Measurements from ENCODE around the gene ECI1.
"Not testable (repeated sequence)": the region's sequence is repeated elsewhere in the genome, so short reads cannot be mapped to it uniquely, and the experiment has no call there.

Gene ECI1

GRCh38 chr16:2280461-2280860, 29.1 kb upstream of the ECI1 start:
- FAIRE-seq (no peak), DNase-seq (ENCODE audit: low spot score) (no peak)

DNA sequence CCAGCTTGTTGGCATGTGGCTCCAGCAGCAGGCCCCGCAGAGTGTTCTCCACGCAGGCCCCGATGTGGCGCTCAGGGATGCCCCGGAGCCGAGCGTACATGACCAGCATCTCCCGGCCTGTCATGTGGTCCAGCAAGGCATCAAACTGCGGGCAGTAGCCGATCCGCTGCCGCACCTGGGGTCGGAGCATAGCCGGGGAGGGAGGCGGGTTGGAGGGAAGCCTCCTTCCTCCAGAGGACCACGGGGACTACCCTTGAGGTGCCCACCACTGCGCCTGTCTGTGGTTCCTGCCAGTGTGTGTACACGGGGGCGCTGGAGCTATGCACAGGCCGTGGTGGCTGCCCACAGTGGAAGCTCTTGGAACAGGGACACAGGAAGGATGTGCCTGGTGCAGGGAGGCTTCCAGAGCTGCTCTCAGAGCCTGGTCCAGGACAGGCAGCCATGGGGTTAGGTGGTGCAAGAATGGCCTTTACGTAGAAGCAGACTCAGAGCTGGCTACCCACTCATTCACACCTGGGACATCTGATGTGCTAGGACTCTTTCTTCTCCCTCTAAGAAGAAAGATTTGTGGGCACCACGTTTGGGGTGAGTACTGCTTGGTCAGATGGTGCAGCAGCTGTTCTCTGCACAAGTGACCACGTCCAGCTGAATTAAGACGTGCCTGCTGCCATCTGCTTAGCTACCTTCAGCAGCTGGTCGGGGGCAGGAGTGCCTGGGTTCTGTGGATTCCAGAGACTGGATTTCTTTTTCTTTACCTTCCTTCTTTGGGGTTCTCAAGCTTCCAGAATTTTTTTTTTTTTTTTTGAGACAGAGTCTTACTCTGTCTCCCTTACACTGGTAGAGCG, 27.8 kb upstream of the ECI1 start:
- no peak for DNase-seq (ENCODE audit: low spot score)
- FAIRE-seq: no peak

DNA sequence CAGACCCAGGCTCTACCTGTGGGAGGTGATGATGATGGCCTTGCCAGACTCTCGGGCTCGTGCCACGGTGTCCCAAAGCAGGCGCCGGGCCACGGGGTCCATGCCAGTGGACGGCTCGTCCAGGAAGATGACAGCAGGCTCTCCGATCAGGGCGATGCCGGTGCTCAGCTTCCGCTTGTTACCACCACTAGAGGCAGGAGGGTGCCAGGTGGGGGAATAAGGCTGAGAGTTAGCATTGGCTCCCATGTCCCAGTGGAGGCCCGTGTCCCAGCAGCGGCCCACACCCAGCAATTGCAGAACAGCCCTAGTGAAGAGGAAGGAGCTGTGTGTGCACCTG, 26.9 kb upstream of the ECI1 start:
- FAIRE-seq: no peak

DNA sequence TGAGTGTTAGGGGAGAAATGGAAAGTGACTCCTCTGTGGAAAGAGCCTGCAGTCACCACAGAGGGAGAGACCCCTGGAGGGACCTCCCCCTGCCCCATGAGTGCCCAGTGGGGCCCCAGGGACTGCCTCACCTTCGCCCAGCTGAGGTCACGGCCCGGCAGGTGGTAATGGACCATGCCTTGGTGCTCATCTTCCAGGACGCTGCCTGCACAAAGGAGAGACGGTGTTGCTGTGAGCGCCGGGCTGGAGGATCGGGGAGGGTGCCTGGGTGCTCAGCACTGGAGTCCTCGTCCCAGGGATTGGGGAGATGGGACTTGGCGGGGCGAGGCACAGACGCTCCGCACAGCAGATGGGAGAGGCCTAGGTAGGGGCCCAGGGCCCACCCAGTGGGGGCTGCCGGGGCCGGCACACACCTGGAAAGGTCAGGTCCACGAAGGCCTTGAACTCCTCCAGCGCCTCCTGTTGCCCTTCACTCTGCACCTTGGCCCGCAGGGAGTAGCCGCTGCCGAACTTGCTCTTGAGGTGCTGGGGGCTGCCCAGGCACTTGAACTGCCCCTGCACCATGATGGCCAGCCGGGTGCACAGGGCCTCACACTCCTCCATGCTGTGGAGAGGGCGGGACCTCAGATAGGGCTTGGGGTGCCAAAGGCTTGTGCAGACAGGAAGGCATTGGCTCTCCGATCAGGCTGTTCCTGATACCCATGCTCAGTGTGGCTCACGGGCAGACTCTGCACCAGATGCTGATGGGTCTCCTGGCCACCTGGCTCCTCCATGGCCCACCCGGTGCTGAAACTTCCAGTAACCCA, 26.3 kb upstream of the ECI1 start:
- DNase-seq (ENCODE audit: low spot score) (no peak), FAIRE-seq (no peak)

More for the DNA sequence above, 26.9 kb upstream of the ECI1 start:
- DNase-seq (ENCODE audit: low spot score): no peak

GRCh38 chr16:2276368-2277195, 25.2 kb upstream of the ECI1 start:
- FAIRE-seq: no peak
- no peak for DNase-seq (ENCODE audit: low spot score)

GRCh38 chr16:2275476-2276367, 24.3 kb upstream of the ECI1 start:
- DNase-seq (ENCODE audit: low spot score) (no peak), FAIRE-seq (no peak)

GRCh38 chr16:2273931-2274330, 22.5 kb upstream of the ECI1 start:
- FAIRE-seq (no peak), DNase-seq (ENCODE audit: low spot score) (no peak)

- no peak for DNase-seq (ENCODE audit: low spot score)
- no peak for FAIRE-seq
These were observed 22.1 kb upstream of the ECI1 start for GRCh38 chr16:2273484-2273883.

GRCh38 chr16:2271848-2272461, 20.6 kb upstream of the ECI1 start:
- DNase-seq (ENCODE audit: low spot score) (no peak), FAIRE-seq (no peak)

DNA sequence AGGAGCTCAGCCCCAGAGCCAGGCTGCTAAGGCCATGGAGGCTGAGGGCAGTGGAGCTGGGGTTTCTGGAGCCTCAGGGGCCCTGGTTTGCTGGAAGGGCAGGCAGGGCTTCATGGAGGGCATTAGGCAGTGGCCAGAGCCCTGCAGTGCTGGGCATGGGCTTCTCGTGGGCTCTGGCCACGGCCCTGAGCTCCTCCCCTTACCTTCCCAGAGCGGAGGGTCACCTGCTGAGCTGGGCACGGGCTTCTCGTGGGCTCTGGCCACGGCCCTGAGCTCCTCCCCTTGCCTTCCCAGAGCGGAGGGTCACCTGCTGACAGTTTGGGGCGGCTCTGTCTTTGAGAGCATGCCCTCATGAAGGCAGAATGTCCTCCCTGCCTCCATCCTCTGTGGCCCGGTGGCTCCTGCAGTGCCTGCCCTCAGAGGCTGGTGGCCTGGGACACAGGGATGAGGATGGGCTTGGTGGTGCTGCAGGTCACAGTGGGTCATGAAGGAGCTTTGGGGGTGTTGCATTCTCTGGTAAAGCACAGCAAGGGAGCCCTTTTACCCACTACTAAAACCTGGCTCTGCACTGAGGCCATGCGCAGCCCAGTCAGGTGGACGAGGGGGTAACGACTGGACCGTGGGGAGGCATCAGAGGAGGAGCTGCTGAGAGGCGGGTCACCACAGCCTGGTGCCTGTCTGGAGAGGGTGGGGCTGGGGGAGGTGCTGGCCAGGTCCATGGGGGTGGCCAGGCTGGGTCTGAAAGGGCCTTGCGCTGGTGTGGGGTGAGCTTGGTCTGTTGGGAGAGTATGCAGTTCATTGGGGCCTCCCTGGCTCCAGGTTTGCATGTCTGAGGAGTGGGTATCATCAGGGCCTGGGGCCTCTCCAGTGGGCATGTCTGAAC, 19.4 kb upstream of the ECI1 start:
- DNase-seq (ENCODE audit: low spot score): no peak
- FAIRE-seq: no peak

DNA sequence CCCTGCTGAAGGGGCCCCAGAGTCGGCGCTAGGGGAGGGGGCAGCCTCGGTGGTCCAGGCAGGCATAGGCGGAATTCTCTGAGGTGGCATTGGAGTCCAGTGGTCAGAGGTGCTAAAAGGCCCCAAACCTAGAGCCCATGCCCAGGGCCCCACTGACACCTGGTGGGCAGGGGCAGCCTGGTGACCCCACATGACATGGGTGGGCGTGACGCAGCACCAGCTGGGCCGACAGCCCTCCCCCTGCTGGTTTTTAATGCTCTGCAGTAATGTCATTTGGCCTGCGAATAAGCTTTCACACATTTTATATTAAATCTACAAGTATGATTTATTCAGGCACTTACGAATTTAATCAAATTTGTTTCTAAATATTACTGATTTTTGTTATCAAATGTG, 18.7 kb upstream of the ECI1 start:
- DNase-seq (ENCODE audit: low spot score): no peak
- FAIRE-seq: no peak

DNA sequence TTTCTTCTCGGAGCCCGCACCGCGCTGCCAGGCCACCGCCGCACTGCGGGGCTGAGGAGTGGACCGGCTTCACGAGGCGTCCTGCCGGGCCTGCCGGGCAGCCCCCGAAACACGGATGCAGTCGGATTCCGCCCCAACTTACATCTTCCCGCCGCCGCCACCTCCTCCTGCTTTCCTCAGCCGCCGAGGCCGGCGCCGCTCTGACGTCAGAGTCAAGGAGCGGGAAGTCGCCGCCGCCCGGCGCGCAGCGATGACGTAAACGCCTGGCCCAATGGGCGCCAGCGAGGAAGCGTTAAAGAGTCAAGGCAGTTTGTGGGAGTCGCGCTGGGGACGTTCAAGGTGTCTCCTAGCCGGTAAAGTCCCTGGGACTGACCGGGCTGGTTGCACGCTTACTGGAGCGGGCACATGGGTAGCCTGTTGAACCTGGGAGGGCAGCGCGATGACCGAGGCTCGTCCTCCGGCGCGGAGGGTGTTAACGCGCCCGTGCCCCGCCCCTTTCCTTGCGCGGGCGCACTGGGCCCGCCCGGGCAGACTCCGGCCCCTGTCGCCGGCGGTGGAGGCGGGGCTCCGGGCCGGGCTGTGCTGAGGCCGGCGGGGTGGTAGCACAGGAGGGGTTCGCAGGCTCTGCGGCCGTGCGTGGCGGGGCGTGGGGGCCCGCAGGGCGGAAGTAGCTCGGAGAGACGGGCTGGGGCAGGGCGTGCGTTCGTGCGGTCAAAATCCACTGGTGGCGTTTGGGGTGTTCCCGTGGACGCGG, 16.7 kb upstream of the ECI1 start, which contains the start of gene RNPS1:
RNPS1 (minus strand) TSS at position 214 of the 754 bp plus-strand sequence. CDS start 3,483 bp downstream, outside the sequence.
- FAIRE-seq (no peak), DNase-seq (ENCODE audit: low spot score) (peak; percentile 76)

GRCh38 chr16:2267505-2267912, 16.1 kb upstream of the ECI1 start:
- FAIRE-seq; DNase-seq (ENCODE audit: low spot score): not testable (repeated sequence)

DNA sequence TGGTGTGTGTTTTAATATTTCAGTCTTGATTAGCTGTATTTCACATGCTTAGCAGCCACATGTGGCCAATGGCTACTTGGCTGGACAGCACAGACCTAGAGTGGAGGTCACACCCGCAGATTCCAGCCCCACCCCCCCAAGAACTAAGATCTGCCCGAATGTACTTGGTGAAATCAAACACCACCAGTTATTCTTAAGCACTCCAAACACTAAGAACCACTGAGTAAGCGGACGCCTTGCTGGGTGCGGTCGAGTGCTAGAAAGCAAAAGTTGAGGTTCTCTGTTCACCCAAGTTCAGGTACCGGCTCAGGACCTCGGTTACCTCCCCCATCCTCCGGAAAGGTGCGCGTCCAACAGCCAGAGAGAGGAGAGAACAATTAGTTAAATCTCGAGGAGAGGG, 15.5 kb upstream of the ECI1 start:
- FAIRE-seq; DNase-seq (ENCODE audit: low spot score): not testable (repeated sequence)

DNA sequence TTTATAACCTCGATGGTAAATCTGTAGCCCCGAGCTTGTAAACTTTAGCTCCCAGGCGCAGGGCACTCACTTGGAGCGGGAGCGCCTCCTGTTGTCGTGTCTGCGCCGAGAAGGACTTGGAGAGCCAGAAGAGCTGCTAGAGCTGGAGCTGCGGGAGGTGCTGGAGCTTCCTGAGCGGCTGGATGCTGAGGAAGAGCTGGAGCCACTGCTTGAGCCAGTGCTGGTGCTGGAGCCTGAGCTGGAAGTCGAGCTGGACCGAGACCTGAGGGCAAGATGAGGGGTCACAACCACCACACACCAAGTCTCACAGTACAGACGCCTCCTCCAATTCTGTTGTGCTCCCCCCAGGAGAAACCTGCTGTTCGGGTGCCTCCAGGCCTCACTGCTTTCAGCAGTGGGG, 11.6 kb upstream of the ECI1 start:
- FAIRE-seq; DNase-seq (ENCODE audit: low spot score): not testable (repeated sequence)

GRCh38 chr16:2260250-2260649, 8.9 kb upstream of the ECI1 start:
- no peak for FAIRE-seq

DNA sequence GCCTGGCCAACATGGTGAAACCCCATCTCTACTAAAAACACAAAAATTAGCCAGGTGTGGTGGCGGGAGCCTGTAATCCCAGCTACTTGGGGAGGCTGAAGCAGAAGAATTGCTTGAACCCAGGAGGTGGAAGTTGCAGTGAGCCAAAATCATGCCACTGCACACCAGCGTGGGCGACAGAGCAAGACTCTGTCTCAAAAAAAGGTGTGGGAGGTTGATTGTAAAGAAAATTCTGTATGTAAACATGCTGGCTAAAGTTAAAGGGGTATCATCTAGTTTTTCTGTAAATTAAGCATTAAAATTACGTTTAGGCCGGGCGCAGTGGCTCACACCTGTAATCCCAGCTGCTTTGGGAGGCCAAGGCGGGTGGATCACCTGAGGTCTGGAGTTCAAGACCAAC, 7.1 kb upstream of the ECI1 start:
- FAIRE-seq; DNase-seq (ENCODE audit: low spot score): not testable (repeated sequence)

More at GRCh38 chr16:2260250-2260649, 8.9 kb upstream of the ECI1 start:
- DNase-seq (ENCODE audit: low spot score): no peak

GRCh38 chr16:2257726-2258125, 6.3 kb upstream of the ECI1 start:
- DNase-seq (ENCODE audit: low spot score) (no peak), FAIRE-seq (no peak)

All from RCC 7860 (cell line).